IPS DF 19.7 (cell line): ENCODE results near the gene PNMA6A.
"Not testable (repeated sequence)": the region's sequence is repeated elsewhere in the genome, so short reads cannot be mapped to it uniquely, and the experiment has no call there.

Experiments
- DNase-seq: peaks from one replicate; pipeline ENCODE4 v3.0.0-alpha.2; 2013; ENCODE audit warnings: low read depth, low spot score

The PNMA6A gene

DNA sequence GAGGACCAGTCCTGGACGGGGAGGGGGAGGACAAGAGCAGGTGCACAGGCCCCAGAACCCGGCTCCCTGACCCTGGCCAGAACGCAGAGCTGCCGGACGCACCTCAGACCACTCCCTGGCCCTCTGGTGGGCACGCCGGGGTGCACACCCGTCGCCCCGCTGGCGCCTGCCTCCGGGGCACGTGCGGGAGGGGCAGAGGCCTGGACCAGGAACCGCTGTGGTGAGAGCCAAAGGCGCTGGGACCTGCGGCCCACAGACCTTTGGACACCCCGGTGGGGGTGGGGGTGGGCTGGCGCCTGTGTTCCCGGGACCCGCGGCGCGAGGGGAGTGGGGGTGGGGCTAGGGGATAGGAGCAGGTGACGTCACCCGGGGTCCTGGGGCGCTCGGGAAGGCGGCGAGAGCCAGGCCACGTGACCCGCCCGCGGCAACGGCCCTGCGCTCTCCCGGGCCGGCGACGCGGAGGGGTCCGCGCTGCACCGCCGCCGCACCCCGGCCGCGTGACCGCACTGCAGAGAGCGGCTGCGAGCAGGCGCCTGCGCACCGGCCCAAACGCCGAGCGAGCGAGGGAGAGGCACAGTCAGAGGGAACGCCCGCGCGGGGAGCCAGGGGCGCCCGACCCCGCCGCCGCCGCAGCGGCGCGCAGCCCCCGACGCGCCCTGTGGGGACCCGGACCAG is at the start of gene PNMA6A:
Gene PNMA6A, plus strand, starts transcription at position 546 of the 675 bp plus-strand sequence. CDS start 609 bp downstream, outside the sequence.
- DNase-seq = not testable (repeated sequence)

DNA sequence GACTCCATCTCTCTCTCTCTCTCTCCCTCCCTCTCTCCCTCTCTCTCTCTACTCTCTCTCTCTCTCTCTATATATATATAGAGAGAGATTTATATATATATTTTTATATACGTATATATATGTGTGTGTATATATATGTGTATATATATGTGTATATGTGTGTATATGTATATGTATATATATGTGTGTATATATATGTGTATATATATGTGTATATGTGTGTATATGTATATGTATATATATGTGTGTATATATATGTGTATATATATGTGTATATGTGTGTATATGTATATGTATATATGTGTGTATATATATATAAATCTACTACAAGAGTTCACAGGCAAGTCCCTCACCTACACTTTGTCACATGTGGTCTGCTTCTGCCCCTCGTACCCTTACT is 45.8 kb upstream of the PNMA6A start:
- DNase-seq = not testable (repeated sequence)

DNA sequence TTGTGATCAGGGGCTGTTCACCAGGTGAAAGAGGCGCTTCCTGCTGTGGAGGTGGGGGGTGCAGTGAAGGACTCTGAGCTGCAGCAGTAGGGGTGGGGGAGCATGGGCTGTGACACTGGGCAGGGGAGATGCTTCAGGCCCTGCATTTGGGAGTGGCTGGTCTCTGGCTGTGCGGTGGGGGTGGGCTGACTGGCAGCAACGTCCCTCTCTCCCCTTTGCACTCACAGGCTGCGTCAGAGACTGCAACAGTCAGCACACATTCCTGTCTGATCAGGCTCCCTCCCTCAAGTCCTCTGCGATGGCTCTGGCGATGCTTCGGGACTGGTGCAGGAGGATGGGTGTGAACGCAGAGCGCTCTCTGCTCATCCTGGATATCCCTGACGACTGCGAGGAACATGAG is 43.8 kb upstream of the PNMA6A start:
- not testable (repeated sequence) for DNase-seq

DNA sequence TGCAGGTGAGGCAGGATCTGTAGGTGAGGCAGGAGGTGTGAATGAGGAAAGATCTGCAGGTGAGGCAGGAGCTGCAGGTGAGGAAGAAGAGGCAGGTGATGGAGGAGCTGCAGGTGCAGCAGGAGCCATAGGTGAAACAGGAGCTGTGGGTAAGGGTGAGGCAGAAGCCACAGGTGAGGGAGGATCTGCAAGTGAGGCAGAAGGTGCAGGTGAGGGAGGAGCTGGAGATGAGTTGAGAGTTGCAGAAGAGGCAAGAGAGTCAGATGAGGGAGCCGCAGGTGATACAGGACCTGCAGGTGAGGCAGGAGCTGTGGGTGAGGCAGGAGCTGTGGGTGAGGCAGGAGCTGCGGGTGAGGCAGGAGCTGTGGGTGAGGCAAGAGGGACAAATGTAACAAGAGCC is 43.1 kb upstream of the PNMA6A start:
- DNase-seq = no peak

DNA sequence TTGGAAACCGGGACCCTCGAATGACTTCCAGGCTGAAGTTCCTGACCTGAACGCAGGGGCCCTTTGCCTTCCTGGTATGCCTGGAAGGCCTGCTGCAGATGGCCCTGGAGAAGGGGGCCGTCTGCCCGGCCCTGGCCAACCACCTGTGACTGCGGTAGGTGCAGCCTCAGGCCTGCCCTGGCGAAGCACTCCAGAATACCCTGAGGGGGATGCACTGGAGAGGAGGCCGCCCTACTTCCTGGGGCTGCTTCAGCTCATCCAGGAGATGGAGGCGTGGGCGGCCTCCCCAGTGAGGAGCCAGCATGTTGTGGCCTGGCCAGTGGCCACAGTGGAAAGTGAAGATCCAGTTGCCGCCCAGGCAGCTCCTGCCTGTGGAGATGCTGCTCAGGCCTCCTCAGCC is 42.4 kb upstream of the PNMA6A start:
- no peak for DNase-seq

DNA sequence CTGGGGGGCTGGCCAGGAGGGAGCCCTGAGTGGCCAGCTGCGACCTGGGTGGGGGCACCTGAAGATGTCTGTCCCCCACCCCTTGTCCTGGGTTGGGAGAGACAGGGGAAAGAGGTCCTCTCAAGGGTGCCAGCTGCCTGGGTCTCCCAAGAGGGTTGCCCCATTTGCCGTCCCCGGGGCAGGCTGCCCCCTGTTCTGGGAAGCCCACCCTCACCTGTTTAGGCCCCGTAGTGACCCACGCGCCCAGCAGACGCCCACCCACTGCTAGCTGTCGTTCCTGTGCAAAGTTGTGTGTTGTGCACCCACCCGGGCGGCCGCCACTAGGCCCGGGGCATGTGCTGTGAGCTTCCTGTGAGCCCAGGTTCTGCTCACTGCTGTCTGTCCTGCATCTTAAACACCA is 41.5 kb upstream of the PNMA6A start:
- DNase-seq = no peak

DNA sequence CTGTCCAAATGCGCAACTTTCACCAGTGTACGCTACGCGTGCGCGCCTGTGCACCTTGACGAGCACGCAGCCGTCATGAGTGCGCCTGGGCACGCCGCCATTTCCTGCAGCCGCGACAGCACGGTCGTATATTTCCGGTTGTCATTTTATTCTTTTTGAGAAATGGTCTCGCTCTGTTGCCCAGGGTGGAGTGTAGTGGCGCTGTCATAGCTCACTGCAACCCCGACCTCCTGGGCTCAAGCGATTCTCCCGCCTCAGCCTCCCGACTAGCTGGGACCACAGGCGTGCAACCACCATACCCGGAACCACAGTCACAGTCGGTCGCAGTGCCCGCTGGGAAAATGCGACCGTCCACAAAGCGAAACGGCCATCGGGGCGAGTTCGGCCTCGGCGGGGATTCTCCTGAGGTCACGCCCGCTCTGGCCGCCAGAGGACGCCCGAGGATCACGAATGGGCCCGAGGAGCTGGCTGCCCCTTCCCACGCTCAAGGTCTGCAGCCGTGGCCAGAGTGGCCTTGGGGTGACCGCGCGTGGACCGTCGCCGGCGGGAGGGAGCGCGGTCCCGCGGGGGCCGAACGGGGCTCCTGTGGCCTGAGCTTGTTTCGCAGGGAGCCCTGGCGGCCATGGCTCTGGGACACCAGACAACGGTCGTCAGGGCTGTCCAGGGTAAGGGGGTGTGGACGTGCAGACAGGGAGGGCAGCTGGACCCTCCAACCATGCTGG is 39.7 kb upstream of the PNMA6A start:
- DNase-seq = no peak

DNA sequence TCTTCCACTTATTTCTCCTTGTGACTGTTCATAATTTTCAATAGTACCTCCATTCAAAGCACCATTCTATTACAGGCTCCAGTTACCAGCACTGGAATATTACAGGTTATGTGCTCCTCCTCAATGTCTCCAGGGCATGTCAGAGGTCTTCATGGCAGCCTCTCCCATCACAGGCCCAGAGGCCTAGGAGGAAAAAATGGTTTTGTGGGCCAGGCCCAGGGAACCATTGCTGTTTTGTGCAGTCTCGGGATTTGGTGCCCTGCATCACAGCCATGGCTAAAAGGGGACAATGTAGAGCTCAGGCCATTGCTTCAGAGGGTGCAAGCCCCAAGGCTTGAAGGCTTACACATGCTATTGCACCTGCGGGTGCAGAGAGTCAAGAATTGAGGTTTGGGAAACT is 23.2 kb upstream of the PNMA6A start:
- DNase-seq = no peak

DNA sequence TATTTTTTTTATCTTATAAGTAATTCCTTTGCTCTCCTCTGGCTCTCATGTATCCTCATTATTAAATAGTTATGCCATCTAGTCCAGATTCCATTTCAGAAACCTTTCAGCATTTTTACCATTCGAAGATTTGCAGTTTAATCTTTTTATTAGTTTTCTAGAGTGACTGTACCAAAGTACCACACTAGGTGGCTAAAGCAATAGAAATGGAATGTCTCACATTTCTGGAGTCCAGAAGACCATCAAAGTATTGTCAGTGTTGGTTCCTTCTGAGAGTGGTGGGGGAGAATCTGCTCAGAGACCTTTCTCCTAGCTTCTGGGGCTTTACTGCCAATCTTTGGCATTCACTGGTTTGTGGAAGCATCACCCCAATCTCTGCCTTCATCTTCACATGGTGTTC is 19.7 kb upstream of the PNMA6A start:
- DNase-seq = no peak

DNA sequence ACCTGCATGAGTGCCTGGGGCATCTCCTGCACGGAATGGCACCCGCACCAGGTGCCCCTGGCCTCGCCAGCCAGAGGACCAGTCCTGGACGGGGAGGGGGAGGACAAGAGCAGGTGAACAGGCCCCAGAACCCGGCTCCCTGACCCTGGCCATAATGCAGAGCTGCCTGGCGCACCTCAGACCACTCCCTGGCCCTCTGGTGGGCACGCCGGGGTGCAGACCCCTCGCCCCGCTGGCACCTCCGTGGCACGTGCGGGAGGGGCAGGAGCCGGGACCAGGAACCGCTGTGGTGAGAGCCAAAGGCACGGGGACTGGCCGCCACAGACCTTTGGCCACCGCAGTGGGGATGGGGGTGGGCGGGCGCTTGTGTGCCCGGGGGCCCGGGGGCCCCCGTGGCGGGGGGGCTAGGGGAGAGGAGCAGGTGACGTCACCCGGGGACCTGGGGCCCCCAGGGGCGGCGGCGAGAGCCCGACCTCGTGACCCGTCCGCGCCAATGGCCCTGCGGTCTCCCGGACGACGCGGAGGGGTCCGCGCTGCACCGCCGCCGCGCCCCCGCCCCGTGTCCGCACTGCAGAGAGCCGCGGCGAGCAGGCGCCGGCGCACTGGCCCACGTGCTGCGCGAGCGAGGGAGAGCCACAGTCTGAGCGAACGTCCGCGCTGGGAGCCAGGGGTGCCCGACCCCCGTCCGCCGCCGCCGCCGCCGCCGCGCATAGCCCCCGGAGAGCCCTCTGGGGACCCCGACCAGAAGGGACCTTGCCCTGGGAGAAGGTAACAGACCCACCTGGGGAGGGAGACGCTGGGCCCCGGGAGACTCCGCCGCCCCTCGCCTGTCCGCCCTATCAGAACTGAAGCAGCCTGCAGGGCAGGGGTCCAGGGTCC is 16.1 kb upstream of the PNMA6A start, which contains the start of gene PNMA3:
Gene PNMA3, plus strand, starts transcription at position 600 of the 879 bp plus-strand sequence. CDS start 586 bp downstream, outside the sequence.
- DNase-seq = no peak

DNA sequence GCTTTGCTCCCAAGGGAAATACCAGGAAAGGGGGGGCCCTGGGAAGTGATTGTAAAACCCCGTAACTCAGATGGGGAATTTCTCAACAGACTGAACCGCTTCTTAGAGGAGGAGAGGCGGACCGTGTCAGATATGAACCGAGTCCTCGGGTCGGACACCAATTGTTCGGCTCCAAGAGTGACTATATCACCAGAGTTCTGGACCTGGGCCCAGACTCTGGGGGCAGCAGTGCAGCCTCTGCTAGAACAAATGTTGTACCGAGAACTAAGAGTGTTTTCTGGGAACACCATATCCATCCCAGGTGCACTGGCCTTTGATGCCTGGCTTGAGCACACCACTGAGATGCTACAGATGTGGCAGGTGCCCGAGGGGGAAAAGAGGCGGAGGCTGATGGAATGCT is 15.0 kb upstream of the PNMA6A start:
- DNase-seq = no peak

DNA sequence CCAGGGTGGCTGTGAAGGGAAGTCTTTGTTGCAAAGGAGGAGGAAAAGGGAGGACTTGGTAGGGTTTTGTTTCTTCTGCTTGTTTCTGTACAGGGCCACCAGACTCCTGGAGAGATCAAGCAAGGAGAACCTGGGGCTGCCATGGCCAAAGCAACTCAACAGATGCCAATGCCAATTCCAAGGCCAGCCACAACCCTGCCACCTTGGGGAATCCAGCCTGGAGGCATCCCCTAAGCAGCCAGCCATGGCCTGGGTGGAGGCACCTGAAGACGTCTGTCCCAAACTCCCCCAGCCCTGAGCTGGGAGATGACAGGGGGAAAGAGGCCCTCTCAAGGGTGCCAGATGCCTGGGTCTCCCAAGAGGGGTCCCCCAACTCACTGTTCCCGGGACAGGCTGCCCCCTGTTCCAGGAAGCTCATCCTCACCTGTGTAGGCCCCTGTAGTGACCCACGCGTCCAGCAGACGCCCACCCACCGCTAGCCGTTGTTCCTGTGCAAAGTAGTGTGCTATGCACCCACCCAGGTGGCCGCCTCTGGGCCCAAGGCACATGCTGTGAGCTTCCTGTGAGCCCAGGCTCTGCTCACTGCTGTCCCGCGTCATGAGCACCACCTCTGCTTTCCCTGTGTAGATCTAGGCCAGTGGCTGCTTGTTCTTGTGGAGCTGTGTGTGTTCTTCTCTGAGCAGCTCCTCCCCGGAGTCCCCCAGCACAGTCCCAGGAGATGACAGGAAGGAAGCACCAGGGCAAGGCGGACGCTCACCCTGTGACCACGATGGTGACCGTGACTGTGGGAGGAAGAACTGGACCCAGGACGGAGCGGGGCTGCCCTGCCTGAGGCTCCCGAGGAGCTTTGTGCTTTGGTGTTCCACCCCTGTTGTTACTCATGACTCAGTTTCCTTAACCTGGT is 12.8 kb upstream of the PNMA6A start:
- no peak for DNase-seq

DNA sequence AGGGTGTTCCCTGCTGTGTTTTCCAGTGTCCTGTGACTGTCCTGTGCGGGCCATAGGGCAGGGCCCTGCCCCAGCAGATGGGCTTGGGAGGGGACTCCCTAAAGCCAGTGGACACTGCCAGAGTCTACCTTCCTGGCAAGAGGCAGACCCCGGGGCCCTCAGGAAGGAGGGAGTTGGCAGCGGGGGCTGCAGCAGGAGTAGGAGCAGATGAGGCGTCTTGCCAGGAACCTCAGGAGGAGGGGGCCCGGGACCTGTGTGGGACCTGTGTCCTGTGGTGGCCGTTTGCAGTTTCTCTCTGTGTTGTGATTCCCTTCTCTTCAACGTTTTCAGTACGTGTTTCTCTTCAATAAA is 12.2 kb upstream of the PNMA6A start:
- DNase-seq = no peak

DNA sequence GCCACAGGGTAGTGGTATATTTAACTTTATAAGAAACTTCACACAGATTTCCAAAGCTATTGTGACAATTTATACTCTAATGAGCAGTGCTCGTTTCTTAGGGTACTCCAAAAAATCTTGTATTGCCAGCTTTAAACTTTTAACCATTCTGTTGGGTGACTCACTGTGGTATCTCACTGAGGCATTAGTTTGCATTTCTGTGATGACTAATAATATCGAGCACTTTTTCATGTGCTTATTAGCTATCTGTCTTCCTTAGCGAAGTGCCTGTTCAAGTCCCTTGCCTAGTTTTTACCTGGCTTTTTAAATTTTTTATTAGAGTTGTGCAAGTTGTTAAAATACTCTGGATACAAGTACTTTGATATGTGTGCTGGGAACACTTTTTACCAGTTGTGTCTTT is 10.5 kb upstream of the PNMA6A start:
- no peak for DNase-seq

DNA sequence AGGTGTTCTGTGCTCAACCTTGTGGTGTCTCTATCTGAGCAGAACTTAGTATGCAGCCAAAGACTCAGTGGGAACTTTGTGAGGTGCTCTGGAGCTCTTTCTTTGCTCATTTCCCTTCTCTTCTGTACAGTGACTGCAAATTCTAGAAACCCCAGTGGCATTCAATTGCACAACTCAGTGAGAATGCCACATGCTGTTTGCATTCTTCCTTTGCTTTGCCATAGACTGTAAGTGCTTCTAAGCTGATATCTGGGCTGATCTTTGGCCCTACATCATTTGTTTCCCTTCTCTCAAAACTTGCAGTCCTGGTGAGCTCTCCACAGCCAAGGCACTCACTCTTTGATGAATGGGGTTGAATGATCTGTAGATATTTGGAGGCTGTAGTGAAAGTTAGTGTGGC is 8.9 kb upstream of the PNMA6A start:
- DNase-seq = no peak

DNA sequence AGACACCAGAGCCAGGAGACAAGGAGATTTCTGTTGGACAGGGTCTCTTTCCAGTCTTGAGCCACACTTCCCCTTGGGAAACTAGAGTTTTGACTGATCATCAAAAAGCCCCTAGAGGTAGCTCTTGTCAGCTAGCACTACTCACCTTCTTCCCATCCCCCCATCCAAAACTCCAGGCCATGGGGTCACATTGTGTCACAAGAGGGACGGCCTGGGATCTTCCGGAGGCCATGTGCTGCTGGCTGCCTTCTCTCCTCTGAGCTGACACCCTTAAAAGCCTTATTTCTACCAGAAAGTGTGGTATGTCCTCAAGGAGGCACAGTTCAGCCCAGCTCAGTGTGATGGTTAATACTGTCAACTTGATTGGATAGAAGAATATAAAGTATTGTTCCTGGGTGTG is 8.2 kb upstream of the PNMA6A start:
- no peak for DNase-seq

DNA sequence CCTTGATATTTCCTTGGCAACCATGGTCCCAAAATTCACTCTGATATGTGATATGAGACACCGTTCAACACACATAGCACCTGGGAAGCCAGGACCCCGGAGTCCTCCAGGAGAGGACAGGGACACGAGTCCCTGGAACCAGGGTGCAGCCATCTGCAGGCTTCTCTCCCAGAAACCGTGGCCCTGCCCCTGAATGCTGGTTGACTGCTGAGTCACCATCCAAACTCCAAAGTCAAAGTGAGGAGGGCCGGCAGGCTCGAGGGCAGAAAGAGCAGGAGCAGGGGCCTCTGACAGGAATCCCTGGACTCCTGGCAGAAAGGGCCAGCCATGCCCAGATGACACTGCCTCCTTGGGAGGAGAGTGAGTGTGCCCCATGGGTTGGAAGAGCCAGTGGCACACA is 6.9 kb upstream of the PNMA6A start:
- no peak for DNase-seq

DNA sequence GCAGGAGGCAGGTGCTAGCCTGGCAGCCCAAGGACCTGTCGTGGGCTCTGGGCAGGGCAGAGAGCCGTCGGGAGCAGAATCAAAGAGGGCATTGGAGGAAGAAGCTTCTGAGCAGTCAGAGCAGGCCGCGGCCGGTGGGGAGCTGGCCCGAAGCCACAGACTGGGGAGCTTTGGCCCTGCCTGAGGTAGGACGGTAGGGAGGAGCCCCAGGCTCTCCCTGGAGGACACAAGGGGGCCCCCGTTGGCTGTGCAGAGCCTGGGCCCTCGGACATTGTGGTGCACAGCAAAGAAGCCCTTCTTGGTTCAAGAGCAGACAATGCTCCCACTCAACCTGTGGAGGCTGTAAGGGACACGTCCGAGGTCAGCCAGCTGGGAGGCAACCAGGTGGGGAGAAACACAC is 5.9 kb upstream of the PNMA6A start:
- DNase-seq = not testable (repeated sequence)

DNA sequence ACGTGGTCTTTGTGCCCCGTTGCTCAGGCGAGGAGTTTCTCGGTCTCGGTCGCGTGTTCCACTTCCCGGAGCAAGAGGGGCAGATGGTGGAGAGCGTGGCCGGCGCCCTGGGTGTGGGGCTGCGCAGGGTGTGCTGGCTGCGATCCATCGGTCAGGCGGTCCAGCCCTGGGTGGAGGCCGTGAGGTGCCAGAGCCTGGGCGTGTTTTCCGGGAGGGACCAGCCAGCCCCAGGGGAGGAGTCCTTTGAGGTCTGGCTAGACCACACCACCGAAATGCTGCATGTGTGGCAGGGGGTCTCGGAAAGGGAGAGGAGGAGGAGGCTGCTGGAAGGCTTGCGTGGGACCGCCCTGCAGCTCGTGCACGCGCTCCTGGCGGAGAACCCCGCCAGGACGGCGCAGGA is 1.1 kb downstream of the PNMA6A start:
- DNase-seq = not testable (repeated sequence)

DNA sequence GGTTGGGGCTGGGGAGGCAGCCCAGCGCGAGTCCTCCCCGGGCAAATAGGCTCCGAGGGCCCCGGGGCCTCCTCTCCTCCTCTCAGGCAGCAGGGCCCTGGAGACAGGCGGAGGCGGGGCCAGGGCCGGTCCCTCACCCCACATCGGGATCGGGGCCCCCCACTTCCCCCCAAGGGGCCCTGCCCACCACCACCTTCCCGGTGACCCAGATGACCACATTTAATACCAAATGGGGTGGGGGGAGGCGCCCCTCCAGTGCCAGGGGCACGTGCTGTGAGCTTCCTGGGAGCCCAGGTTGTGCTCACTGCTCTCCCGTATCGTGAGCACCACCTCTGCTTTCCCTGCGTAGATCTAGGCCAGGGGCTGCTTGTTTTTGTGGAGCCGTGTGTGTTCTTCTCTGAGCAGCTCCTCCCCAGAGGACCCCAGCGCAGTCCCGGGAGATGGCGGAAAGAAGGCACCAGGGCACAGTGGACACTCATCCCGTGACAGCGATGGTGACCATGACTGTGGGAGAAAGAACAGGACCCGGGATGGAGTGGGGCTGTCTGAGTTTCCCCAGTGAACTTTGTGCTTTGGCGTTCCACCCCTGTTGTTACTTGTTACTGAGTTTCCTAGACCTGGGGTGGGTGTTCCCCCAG is 2.1 kb downstream of the PNMA6A start:
- no peak for DNase-seq

DNA sequence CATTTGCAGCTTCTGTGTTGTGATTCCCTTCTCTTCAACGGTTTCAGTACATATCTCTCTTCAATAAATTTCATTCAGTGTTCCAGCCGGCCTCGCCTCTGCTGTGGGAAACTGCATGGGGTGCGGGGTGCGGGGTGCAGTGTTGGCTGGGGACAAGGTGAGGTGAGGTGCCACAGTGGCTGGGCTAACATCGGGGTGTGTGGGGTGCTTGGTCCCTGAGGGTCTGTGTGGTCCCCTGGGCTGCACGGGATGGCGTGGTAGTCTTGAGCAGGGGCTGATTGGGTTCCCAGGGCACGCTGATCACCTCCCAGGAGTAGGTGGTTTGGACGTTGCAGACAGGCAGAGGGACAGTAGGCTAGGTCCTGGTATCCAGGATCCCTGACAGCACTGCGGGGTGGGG is 2.7 kb downstream of the PNMA6A start:
- no peak for DNase-seq
